Renal pelvis (tissue), 12 donors: Measurements from ENCODE around the gene NLGN4Y. TPM values are rescaled to one million over a fixed set of nuclear protein-coding genes. Genes with fewer than 3 reads are reported as not detected.

Experiments
- DNase-seq: peaks from one replicate; pipeline ENCODE4 v3.0.0-alpha.2; 2013
- long read RNA-seq, 16 experiments: transcript quantifications; one replicate each; lab custom pipeline, GENCODE V29; 2026
- polyA plus RNA-seq, 3 donors: library from polyadenylated mRNA; unstranded; fragments of 120-200 nt; gene quantifications; one replicate each; pipeline ENCODE4 v1.2.1, GENCODE V29; 2013; ENCODE audit not compliant: insufficient read length in 3 of 3

NLGN4Y gene
- polyA plus RNA-seq, result 10 to 100 TPM in 2 of 3 donors, under 1 TPM in 1; 0.06 to 18.4 (median 17.9) TPM
- long read RNA-seq, donor 1, result 0 reads
- long read RNA-seq, donor 2, partial matches to known transcripts, result 0 of 1 reads
- long read RNA-seq, donor 2, other reads (novel, unspliced or antisense), result 0 of 1 reads
- long read RNA-seq, donor 3, result 0 reads
- long read RNA-seq, donor 4, partial matches to known transcripts, result 0 of 1 reads
- long read RNA-seq, donor 4, other reads (novel, unspliced or antisense), result 0 of 1 reads
- long read RNA-seq, donor 5, result 0 reads
- long read RNA-seq, donor 6, result 0 reads
- long read RNA-seq, donor 7, result 0 reads
- long read RNA-seq, donor 8, result 0 reads
- long read RNA-seq, donor 9, partial matches to known transcripts, result 0 of 3 reads
- long read RNA-seq, donor 9, other reads (novel, unspliced or antisense), result 0 of 3 reads
- long read RNA-seq, donor 10, partial matches to known transcripts, result 0 of 1 reads
- long read RNA-seq, donor 10, other reads (novel, unspliced or antisense), result 0 of 1 reads
- long read RNA-seq, donor 11, result 0 reads
- long read RNA-seq, donor 12, result 0 reads
- long read RNA-seq, donor 13, result 0 reads
- long read RNA-seq, donor 14, result 0 reads
- long read RNA-seq, donor 15, full-length matches to known transcripts, result 1 of 1 reads
- long read RNA-seq, donor 15, partial matches to known transcripts, result 0 of 1 reads
- long read RNA-seq, donor 15, other reads (novel, unspliced or antisense), result 0 of 1 reads
- long read RNA-seq, donor 16, result 0 reads

GRCh38 chrY:14524272-14525231, at the start of gene NLGN4Y:
Gene NLGN4Y (plus strand): TSS chrY:14524529. CDS start chrY:14622120, 97,591 bp downstream.
- no peak for DNase-seq

GRCh38 chrY:14485935-14486334, 38.4 kb upstream of the NLGN4Y start:
- no peak for DNase-seq

- DNase-seq, result no peak
These were observed 34.1 kb upstream of the NLGN4Y start for GRCh38 chrY:14490226-14490625.

GRCh38 chrY:14498071-14498470, 26.3 kb upstream of the NLGN4Y start:
- DNase-seq, result no peak

GRCh38 chrY:14504592-14504991, 19.7 kb upstream of the NLGN4Y start:
- no peak for DNase-seq

- DNase-seq, result no peak
These were observed 1.9 kb upstream of the NLGN4Y start for GRCh38 chrY:14522379-14522950.

- DNase-seq, result no peak
These were observed 648 bp upstream of the NLGN4Y start for GRCh38 chrY:14523491-14524271.

- DNase-seq, result no peak
These were observed 986 bp downstream of the NLGN4Y start for GRCh38 chrY:14525315-14525714.

GRCh38 chrY:14528361-14528760, 4.0 kb downstream of the NLGN4Y start:
- no peak for DNase-seq

GRCh38 chrY:14536703-14537102, 12.4 kb downstream of the NLGN4Y start:
- no peak for DNase-seq

- DNase-seq, result no peak
These were observed 19.2 kb downstream of the NLGN4Y start for GRCh38 chrY:14543506-14543905.

- no peak for DNase-seq
These were observed 57.0 kb downstream of the NLGN4Y start for GRCh38 chrY:14581294-14581693.

GRCh38 chrY:14586725-14587124, 62.4 kb downstream of the NLGN4Y start:
- no peak for DNase-seq

- no peak for DNase-seq
These were observed 77.0 kb downstream of the NLGN4Y start for GRCh38 chrY:14601372-14601771.

GRCh38 chrY:14617625-14618024, 93.3 kb downstream of the NLGN4Y start:
- no peak for DNase-seq

GRCh38 chrY:14618513-14618912, 94.2 kb downstream of the NLGN4Y start:
- no peak for DNase-seq

- no peak for DNase-seq
These were observed 103.9 kb downstream of the NLGN4Y start for GRCh38 chrY:14628208-14628607.

- no peak for DNase-seq
These were observed 107.3 kb downstream of the NLGN4Y start for GRCh38 chrY:14631676-14632075.

GRCh38 chrY:14633718-14634117, 109.4 kb downstream of the NLGN4Y start:
- DNase-seq, result no peak

- DNase-seq, result no peak
These were observed 110.6 kb downstream of the NLGN4Y start for GRCh38 chrY:14634954-14635353.

GRCh38 chrY:14637551-14637950, 113.2 kb downstream of the NLGN4Y start:
- DNase-seq, result no peak
